ENCODE measurements around the gene ACRBP. TPM values are rescaled to one million over a fixed set of nuclear protein-coding genes. Genes with fewer than 3 reads are reported as not detected.
A peak's percentile ranks its signal among the peaks of the same experiment; 100 is the strongest.

Gene ACRBP
- 1.6 TPM for total RNA-seq
- long read RNA-seq, result 0 reads

DNA sequence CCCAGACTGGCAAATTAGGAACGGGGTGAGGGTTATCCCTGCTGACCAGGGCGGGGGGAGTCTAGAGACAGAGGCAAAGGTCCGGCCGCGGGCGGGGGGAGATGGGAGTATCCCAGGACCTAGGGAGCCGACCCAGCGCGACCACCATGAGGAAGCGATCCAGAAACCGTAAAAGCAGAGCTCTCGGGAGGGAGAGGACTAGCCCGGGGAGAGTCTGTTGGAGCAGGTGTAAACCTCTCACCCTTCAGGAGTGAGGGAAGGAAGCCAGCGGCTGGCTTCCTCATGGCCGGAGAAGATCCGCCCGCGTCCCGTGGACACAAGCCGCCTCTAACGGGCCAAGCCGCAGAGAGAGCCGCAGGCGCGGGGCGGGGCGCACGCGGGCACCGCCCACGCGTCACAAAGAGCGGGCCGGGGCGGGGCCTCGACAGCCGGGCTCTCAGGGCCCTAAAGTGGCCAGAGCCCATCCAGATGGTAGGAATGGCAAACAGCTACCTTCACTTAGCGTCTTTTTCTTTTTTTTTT is at the start of gene ACRBP:
ACRBP (minus strand) TSS at position 350 of the 522 bp plus-strand sequence; CDS start at position 284, 66 bp downstream.
- intact Hi-C loops (cut with DNase I), result no loop called here
- DNase-seq (ENCODE audit: low spot score), result peak; percentile 90

GRCh38 chr12:6695313-6696045 is 48.2 kb upstream of the ACRBP start:
- intact Hi-C loops (cut with DNase I), result no loop called here
- DNase-seq (ENCODE audit: low spot score), result no peak

DNA sequence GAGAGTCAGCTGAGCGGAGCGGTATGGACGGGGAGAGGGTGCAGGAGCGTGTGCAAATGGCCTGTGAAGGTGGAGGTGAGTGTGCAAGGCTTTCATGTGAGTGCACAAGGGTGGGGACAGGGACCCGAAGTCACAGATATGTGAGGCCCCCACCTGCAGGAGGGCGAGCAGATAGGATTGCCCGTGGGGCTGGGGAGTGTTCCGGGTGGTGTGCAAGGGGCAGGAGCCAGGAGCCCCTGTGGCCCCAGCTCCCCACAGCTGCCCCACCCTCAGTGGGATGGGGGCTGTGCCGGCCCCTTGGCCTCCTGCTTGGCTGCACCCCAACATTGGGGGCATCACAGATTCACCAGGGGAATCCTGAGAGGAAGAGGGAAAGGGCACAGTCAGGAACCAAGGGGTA is 47.5 kb upstream of the ACRBP start:
- intact Hi-C loops (cut with DNase I), result no loop called here
- DNase-seq (ENCODE audit: low spot score), result no peak

DNA sequence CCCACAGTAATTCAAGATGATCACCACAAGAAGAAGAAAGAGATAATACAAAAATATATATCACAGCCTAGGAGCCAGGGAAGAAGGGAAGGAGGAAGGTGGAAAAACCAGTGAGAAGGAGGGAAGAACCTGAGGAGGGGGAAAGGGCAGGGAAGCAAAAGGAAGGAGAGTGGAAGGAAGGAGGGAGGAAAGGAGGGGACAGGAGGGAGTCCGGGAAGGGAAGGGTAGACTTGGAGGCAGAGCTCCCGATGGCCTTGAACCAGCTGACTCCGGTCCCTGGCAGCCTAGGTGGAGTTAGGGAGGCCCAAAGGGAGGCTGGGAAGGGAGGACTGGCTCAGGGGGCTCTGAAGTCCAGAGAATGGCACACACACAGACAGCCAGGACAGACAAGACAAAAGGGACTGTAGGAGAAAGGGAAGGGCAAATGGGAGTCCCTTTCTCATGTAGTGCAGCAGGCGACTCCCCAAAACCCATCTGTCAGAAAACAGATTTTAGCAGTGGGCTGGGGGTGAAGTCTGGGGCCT is 46.7 kb upstream of the ACRBP start:
- DNase-seq (ENCODE audit: low spot score), result no peak
- intact Hi-C loops (cut with DNase I), result no loop called here

- intact Hi-C loops (cut with DNase I), result no loop called here
- DNase-seq (ENCODE audit: low spot score), result no peak
Measured at GRCh38 chr12:6692888-6693287, 45.7 kb upstream of the ACRBP start.

DNA sequence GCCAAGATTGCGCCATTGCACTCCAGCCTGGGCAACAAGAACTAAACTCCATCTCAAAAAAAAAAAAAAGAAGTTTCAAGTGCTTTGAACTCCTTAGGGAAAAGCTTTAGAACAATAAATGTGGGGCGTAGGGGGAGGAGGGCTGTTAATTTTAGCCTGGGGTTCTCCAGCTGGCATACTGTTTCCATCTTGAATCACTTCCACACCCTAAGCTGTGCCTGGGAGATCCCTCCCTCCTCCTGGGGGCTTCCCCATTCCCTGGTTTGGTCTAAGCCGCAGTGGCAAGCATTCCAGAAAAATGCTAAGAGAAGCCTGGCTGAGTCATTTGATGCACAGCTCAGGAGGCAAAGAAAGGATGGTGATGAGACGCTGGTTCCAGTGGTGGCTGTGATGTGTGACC is 44.2 kb upstream of the ACRBP start:
- intact Hi-C loops (cut with DNase I), result no loop called here

GRCh38 chr12:6688999-6689882 is 42.0 kb upstream of the ACRBP start, which contains the start of gene ZNF384:
ZNF384 (minus strand) TSS chr12:6689375; CDS start chr12:6679520, 9,855 bp downstream.
- intact Hi-C loops (cut with DNase I), result loop anchor here (1.0 to 10.0 kb wide), 4 partner anchors 26 to 286 kb away; partner anchors contain the start of genes EMG1, ING4 and PHB2
- DNase-seq (ENCODE audit: low spot score), result peak; percentile 99

More for the DNA sequence above, 44.2 kb upstream of the ACRBP start:
- no peak for DNase-seq (ENCODE audit: low spot score)

DNA sequence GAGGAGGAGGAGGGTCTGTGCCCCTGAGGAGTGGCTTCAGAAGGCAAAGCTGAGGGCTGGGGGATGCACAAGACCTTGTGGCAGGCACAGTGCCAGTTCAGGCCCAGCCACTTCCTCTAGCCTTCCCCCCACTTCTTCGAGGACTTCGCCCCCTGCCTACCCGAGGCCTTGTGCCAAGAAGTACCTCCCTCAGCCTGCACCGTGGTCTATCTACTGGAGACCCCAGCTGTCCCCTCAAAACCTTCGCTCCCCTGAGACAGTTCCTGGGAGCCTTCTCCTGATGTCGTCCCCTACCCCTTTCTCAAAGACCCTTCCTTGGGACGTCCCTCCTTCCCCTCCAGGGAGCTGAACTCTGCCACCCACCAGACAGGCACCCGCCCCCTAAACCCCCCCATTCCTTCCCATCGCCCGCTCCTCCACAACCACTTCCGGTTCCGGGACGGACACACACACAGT is 41.3 kb upstream of the ACRBP start:
- no peak for DNase-seq (ENCODE audit: low spot score)
- intact Hi-C loops (cut with DNase I), result loop anchor here (5.0 to 10.0 kb wide), 2 partner anchors 71 to 286 kb away; partner anchors contain the start of genes EMG1 and PHB2

DNA sequence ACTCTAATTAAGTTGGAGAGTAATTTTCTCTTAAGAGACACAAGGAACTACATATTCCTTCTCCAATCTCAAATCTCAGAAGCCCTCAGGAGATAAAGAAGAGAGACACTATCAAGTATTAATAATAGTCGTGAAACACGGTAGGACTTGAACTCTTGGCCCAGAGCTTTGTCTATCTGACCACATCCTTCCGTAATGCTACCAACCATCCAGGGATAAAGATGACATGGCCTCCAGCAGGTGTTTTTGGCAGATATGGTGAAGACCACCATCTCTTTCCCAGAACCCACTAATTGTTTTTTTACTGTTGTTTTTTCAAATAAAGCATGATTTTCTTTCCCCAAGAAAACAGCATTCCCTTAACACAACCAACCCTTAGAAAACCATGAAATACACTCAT is 38.6 kb upstream of the ACRBP start:
- intact Hi-C loops (cut with DNase I), result loop anchor here (5.0 to 10.0 kb wide), 2 partner anchors 69 to 289 kb away; partner anchors contain the start of genes EMG1 and PHB2
- DNase-seq (ENCODE audit: low spot score), result no peak

DNA sequence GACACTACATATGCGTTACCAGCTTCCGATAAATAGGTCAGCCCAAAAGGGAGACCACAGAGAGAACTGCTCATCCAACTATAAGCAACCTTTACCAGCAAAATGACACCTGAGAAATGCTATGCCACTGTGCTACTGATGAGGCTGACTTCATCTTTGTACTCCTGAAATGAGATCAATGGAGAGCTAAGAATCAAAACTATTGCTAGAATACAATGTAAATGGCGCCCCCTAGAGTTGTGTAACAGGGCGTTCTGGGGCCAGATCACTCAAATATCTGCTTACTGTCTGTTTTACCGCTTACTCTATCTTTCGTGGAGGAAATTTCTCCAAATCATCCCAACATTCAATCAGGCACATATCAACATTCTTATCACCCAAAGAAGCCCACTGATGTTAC is 37.4 kb upstream of the ACRBP start:
- intact Hi-C loops (cut with DNase I), result loop anchor here (5.0 to 10.0 kb wide), 2 partner anchors 67 to 290 kb away; partner anchors contain the start of genes EMG1 and PHB2
- no peak for DNase-seq (ENCODE audit: low spot score)

- DNase-seq (ENCODE audit: low spot score), result no peak
- intact Hi-C loops (cut with DNase I), result no loop called here
Measured at GRCh38 chr12:6676962-6677361, 29.7 kb upstream of the ACRBP start.

- DNase-seq (ENCODE audit: low spot score), result no peak
- intact Hi-C loops (cut with DNase I), result no loop called here
Measured at GRCh38 chr12:6672143-6672542, 24.9 kb upstream of the ACRBP start.

DNA sequence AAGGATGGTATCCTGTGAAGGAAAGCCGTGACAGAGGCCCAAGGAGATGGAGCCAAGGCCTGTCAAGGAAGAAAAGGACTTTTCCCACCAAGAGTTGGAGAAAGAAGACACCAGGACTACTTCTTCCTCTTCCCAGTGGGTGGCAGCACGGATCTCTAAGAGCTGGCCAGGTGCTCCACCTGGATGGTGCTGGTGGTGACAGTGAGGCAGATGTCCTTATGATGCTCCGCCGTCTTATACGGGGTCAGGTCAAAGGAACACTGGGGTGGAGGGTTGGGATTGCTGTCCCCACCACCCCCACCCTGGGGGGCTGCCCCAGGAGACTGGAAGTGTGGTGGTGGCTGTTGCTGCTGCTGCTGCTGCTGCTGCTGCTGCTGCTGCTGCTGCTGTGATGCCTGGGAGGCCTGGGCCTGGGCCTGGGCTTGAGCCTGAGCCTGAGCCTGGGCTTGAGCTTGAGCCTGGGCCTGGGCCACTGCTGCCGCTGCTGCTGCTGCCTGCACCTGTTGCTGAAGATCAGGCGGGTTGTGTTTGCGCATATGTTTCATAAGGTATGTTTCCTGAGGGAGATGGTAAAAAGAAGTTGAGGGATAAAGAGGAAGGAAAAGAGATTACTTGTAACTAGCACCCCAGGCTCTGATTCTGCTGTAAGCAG is 20.5 kb upstream of the ACRBP start:
- no peak for DNase-seq (ENCODE audit: low spot score)
- intact Hi-C loops (cut with DNase I), result no loop called here

GRCh38 chr12:6666211-6666610 is 19.0 kb upstream of the ACRBP start:
- no peak for DNase-seq (ENCODE audit: low spot score)
- intact Hi-C loops (cut with DNase I), result no loop called here

- DNase-seq (ENCODE audit: low spot score), result no peak
- intact Hi-C loops (cut with DNase I), result loop anchor here (5.0 kb wide), 1 partner anchor 48 kb away; no protein-coding TSS in a partner anchor
Measured at GRCh38 chr12:6664902-6665301, 17.7 kb upstream of the ACRBP start.

DNA sequence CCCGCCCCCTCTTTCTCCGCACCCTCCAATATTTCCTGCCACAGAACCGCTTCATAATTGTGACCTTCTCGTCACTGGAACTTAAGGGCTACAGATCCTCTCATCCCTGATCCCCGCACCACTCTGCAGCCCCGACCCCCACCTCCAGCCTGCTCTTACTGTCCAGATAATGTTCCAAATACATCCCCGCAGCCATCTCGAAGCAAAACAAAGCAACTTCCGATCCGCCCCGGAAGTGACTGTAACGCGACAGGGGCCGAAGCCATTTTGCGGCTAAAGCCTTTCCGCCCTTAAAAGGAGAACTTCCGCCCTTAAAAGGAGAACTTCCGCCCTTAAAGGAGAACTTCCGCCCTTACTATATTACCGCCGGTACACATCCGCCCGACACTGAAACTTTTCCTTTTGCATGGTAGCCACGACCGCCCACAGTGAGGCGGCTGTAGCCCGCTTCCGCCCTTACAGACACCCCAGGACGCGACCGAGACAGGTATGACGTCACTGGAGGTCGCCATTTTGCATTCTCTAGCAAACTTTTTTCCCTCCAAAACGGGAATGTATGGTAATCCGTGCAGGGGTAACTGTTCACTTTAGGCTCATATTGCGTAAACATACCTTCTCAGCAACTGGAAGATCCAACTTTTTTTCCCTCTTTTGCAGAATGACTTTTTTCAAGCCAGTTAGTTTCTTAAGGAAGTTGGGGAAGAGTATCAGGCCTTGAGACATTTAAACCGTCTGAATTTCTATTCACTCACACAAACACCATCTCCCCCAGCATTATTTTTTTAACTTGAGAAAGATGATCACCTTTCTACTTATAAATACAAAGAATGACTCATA is 15.9 kb upstream of the ACRBP start, which contains the start of gene ING4:
ING4 (minus strand) TSS at position 214 of the 837 bp plus-strand sequence; CDS start at position 196, 18 bp downstream.
- intact Hi-C loops (cut with DNase I), result loop anchor here (1.0 to 5.0 kb wide), 3 partner anchors 26 to 60 kb away; partner anchors contain the start of gene ZNF384
- DNase-seq (ENCODE audit: low spot score), result peak; percentile 99

DNA sequence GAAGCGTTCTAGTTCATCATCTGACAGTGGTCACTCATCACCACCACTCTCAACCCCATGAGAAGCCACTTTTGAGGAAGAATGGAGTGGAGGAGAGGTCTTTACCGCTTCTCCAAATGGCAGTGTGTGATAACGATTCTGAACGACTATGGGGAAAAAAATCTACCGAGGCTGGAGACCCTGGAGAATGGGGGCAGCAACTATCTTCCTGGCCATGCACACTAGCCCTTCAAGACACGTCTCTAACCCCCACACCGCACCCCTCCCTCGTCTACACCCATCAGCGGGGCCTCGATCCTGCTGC is 15.3 kb upstream of the ACRBP start:
- intact Hi-C loops (cut with DNase I), result loop anchor here (5.0 kb wide), 1 partner anchor 45 kb away; no protein-coding TSS in a partner anchor

DNA sequence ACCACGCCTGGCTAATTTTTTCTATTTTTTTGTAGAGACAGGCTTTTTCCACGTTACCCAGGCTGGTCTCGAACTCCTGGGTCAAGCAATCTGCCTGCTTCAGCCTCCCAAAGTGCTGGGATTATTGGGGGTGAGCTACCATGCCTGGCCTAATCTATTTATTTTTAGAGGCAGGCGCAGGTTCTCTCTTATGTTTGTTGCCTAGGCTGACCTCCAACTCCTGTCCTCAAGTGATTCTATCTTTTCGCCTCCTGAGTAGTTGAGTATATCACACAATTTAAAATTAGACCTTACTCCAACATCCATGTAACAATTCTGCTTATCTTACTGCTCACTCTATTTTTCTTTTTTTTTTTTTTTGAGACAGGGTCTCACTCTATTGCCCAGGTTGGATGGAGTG is 6.8 kb upstream of the ACRBP start:
- DNase-seq (ENCODE audit: low spot score), result no peak
- intact Hi-C loops (cut with DNase I), result no loop called here

More for the DNA sequence above, 15.3 kb upstream of the ACRBP start:
- no peak for DNase-seq (ENCODE audit: low spot score)

All from cardiac septum (tissue), 1 donor.